Thymus (tissue), 14 donors: ENCODE results near the gene COMTD1. TPM values are rescaled to one million over a fixed set of nuclear protein-coding genes. Genes with fewer than 3 reads are reported as not detected.

Experiments
- DNase-seq, 9 donors: peaks; one replicate each; pipeline ENCODE4 v3.0.0-alpha.2; 2013; ENCODE audit warnings: low spot score in 9 of 9, low read depth in 6 of 9, missing footprints in 1 of 9
- H3K27ac ChIP-seq, 2 donors: one replicate each; pipeline ENCODE4 v1.5.1; 2013; ENCODE audit warnings: control low read depth in 1 of 2, low read depth in 1 of 2, low read length in 1 of 2, mild to moderate bottlenecking in 1 of 2, moderate library complexity in 1 of 2
- H3K27me3 ChIP-seq, 2 donors: one replicate each; pipeline ENCODE4 v1.5.1; 2013; ENCODE audit warnings: low read length in 1 of 2; ENCODE audit not compliant: control insufficient read depth in 2 of 2, insufficient read depth in 1 of 2
- H3K36me3 ChIP-seq, 2 donors: one replicate each; pipeline ENCODE4 v1.5.1; 2013; ENCODE audit warnings: low read length in 1 of 2, mild to moderate bottlenecking in 1 of 2, moderate library complexity in 1 of 2; ENCODE audit not compliant: control insufficient read depth in 2 of 2, insufficient read depth in 2 of 2
- H3K4me1 ChIP-seq, 2 donors: one replicate each; pipeline ENCODE4 v1.5.1; 2013; ENCODE audit warnings: low read length in 2 of 2; ENCODE audit not compliant: control insufficient read depth in 2 of 2, insufficient read depth in 2 of 2
- H3K4me3 ChIP-seq, 2 donors: one replicate each; pipeline ENCODE4 v1.5.1; 2013; ENCODE audit warnings: low read length in 2 of 2, control low read depth in 1 of 2, mild to moderate bottlenecking in 1 of 2
- H3K9me3 ChIP-seq, 2 donors: one replicate each; pipeline ENCODE4 v1.5.1; 2013; ENCODE audit warnings: low read length in 1 of 2, mild to moderate bottlenecking in 1 of 2; ENCODE audit not compliant: control insufficient read depth in 2 of 2, insufficient read depth in 1 of 2
- WGBS: extraction: QIAGEN DNeasy Blood & Tissue Kit; methylation state at CpG from one replicate; pipeline ENCODE4 v1.1.7; 2013; 5-methylcytosine and 5-hydroxymethylcytosine counted together
- long read RNA-seq, 10 donors: transcript quantifications; one replicate each; lab custom pipeline, GENCODE V29; 2026
- polyA plus RNA-seq: library from polyadenylated mRNA; stranded (reverse); fragments of 200-250 nt; gene quantifications from one replicate; pipeline ENCODE4 v1.2.3, GENCODE V29; 2013
- total RNA-seq: library from RNA; stranded (reverse); fragments of 120-200 nt; gene quantifications from one replicate; pipeline ENCODE4 v1.2.4, GENCODE V29; 2013
- donor health status: healthy.

COMTD1 gene
- 11.8 TPM for total RNA-seq
- polyA plus RNA-seq, result 40.7 TPM
- long read RNA-seq, donor 1, partial matches to known transcripts, result 0 of 1 reads
- long read RNA-seq, donor 1, other reads (novel, unspliced or antisense), result 0 of 1 reads
- long read RNA-seq, donor 2, result 0 reads
- long read RNA-seq, donor 3, transcript COMTD1-201 (7 exons, 976 nt), result major isoform, 7 of 9 reads
- long read RNA-seq, donor 3, partial matches to known transcripts, result 0 of 9 reads
- long read RNA-seq, donor 3, other reads (novel, unspliced or antisense), result 0 of 9 reads
- long read RNA-seq, donor 4, partial matches to known transcripts, result 0 of 2 reads
- long read RNA-seq, donor 4, other reads (novel, unspliced or antisense), result 0 of 2 reads
- long read RNA-seq, donor 5, transcript COMTD1-201 (7 exons, 976 nt), result major isoform, 10 of 12 reads
- long read RNA-seq, donor 5, partial matches to known transcripts, result 0 of 12 reads
- long read RNA-seq, donor 5, other reads (novel, unspliced or antisense), result 0 of 12 reads
- long read RNA-seq, donor 6, transcript COMTD1-201 (7 exons, 976 nt), result major isoform, 5 of 6 reads
- long read RNA-seq, donor 6, partial matches to known transcripts, result 0 of 6 reads
- long read RNA-seq, donor 6, other reads (novel, unspliced or antisense), result 0 of 6 reads
- long read RNA-seq, donor 7, partial matches to known transcripts, result 0 of 2 reads
- long read RNA-seq, donor 7, other reads (novel, unspliced or antisense), result 0 of 2 reads
- long read RNA-seq, donor 8, partial matches to known transcripts, result 0 of 5 reads
- long read RNA-seq, donor 8, other reads (novel, unspliced or antisense), result 0 of 5 reads
- long read RNA-seq, donor 9, partial matches to known transcripts, result 0 of 3 reads
- long read RNA-seq, donor 9, other reads (novel, unspliced or antisense), result 0 of 3 reads
- long read RNA-seq, donor 10, partial matches to known transcripts, result 0 of 3 reads
- long read RNA-seq, donor 10, other reads (novel, unspliced or antisense), result 0 of 3 reads

GRCh38 chr10:75235375-75236177, at the start of gene COMTD1:
Gene COMTD1, minus strand, starts transcription at chr10:75235957. Its CDS starts 29 bp downstream, at chr10:75235928.
- H3K36me3 ChIP-seq, result peaks cover 6 to 26% of the 10 kb centered on the region in 2 donors
- peaks cover 2 to 23% of the 10 kb centered on the region in 2 donors for H3K4me1 ChIP-seq
- no peaks in the 10 kb centered on the region for H3K27me3 ChIP-seq
- peak in 8 of 9 donors; percentile 66 to 91 (median 82) for DNase-seq
- H3K27ac ChIP-seq, result peak within 1 kb of the TSS in 1 of 2 donors; percentile 88
- WGBS, result under 1% methylated on average over 76 of the region's 76 CpGs
- H3K9me3 ChIP-seq, result no peaks in the 10 kb centered on the region
- peak within 1 kb of the TSS; percentile 66 to 77 for H3K4me3 ChIP-seq

- Histone ChIP-seq H3K9me3 (no peaks in the 10 kb centered on the region), H3K4me3 (peak overlapping the region in 1 of 2 donors; percentile 33), H3K27me3 (no peaks in the 10 kb centered on the region), H3K36me3 (no peaks in the 10 kb centered on the region), H3K4me1 (peaks cover 0 to 11% of the 10 kb centered on the region in 2 donors), H3K27ac (peak overlapping the region in 1 of 2 donors; percentile 33)
- DNase-seq, result peak in 1 of 9 donors; percentile 19
- 66% methylated on average over 12 of the region's 12 CpGs for WGBS
These were observed 48.1 kb upstream of the COMTD1 start for GRCh38 chr10:75283671-75284470.

GRCh38 chr10:75283078-75283670, 47.4 kb upstream of the COMTD1 start:
- H3K36me3 ChIP-seq, result no peaks in the 10 kb centered on the region
- DNase-seq, result peak in 4 of 9 donors; percentile 29 to 67 (median 37)
- 62% methylated on average over 14 of the region's 14 CpGs for WGBS
- H3K4me1 ChIP-seq, result peaks cover 0 to 11% of the 10 kb centered on the region in 2 donors
- no peaks in the 10 kb centered on the region for H3K27me3 ChIP-seq
- peak overlapping the region in 1 of 2 donors; percentile 1 for H3K27ac ChIP-seq
- H3K4me3 ChIP-seq, result peak overlapping the region in 1 of 2 donors; percentile 33
- no peaks in the 10 kb centered on the region for H3K9me3 ChIP-seq

GRCh38 chr10:75281974-75282373, 46.2 kb upstream of the COMTD1 start:
- H3K36me3 ChIP-seq, result no peaks in the 10 kb centered on the region
- no peak overlapping the region for H3K27ac ChIP-seq
- H3K9me3 ChIP-seq, result no peaks in the 10 kb centered on the region
- H3K4me3 ChIP-seq, result no peak overlapping the region
- no peaks in the 10 kb centered on the region for H3K27me3 ChIP-seq
- DNase-seq, result no peak
- 94% methylated on average over 2 of the region's 2 CpGs for WGBS
- peaks cover 0 to 11% of the 10 kb centered on the region in 2 donors for H3K4me1 ChIP-seq

- Histone ChIP-seq H3K4me3 (no peak overlapping the region), H3K27me3 (peaks cover 0 to 11% of the 10 kb centered on the region in 2 donors), H3K9me3 (no peaks in the 10 kb centered on the region), H3K27ac (no peak overlapping the region), H3K4me1 (peaks cover 0 to 11% of the 10 kb centered on the region in 2 donors), H3K36me3 (no peaks in the 10 kb centered on the region)
- 80% methylated on average over 2 of the region's 2 CpGs for WGBS
- no peak for DNase-seq
These were observed 44.5 kb upstream of the COMTD1 start for GRCh38 chr10:75280236-75280635.

- Histone ChIP-seq H3K27me3 (peaks cover 0 to 11% of the 10 kb centered on the region in 2 donors), H3K36me3 (no peaks in the 10 kb centered on the region), H3K4me1 (no peaks in the 10 kb centered on the region), H3K4me3 (no peak overlapping the region), H3K9me3 (no peaks in the 10 kb centered on the region), H3K27ac (no peak overlapping the region)
- no peak for DNase-seq
- 72% methylated on average over 46 of the region's 46 CpGs for WGBS
These were observed 40.5 kb upstream of the COMTD1 start for GRCh38 chr10:75276069-75276872.

GRCh38 chr10:75272896-75273295, 37.1 kb upstream of the COMTD1 start:
- Histone ChIP-seq H3K27ac (no peak overlapping the region), H3K36me3 (no peaks in the 10 kb centered on the region), H3K4me3 (no peak overlapping the region), H3K9me3 (no peaks in the 10 kb centered on the region), H3K4me1 (no peaks in the 10 kb centered on the region), H3K27me3 (peaks cover 0 to 11% of the 10 kb centered on the region in 2 donors)
- WGBS, result 92% methylated on average over 7 of the region's 7 CpGs
- DNase-seq, result no peak
